Ishikawa (cell line): ENCODE results near the gene GBA3.

ENCODE experiments used
- CEBPB ChIP-seq: IDR thresholded peaks from 2 replicates; pipeline ENCODE4 v1.6.1; 2012
- CREB1 ChIP-seq: IDR thresholded peaks from 2 replicates; pipeline ENCODE4 v1.6.1; 2012; ENCODE audit warnings: low read depth
- EGR1 ChIP-seq: IDR thresholded peaks from 2 replicates; pipeline ENCODE4 v1.6.1; 2012
- EP300 ChIP-seq: IDR thresholded peaks from 2 replicates; pipeline ENCODE4 v1.6.1; 2012; ENCODE audit warnings: borderline replicate concordance
- RAD21 ChIP-seq: IDR thresholded peaks from 2 replicates; pipeline ENCODE4 v1.6.1; 2012; ENCODE audit warnings: low read depth
- TAF1 ChIP-seq: IDR thresholded peaks from 2 replicates; pipeline ENCODE4 v1.6.1; 2012; ENCODE audit warnings: low read depth, mild to moderate bottlenecking
- TCF12 ChIP-seq: IDR thresholded peaks from 2 replicates; pipeline ENCODE4 v1.6.1; 2012; ENCODE audit warnings: low read depth
- TEAD4 ChIP-seq: IDR thresholded peaks from 2 replicates; pipeline ENCODE4 v1.6.1; 2012
- YY1 ChIP-seq: IDR thresholded peaks from 2 replicates; pipeline ENCODE4 v1.6.1; 2012; ENCODE audit warnings: low read depth
- TF ChIP-seq, protein P1 (sequence below): IDR thresholded peaks from 2 replicates; pipeline ENCODE4 v1.6.1; 2012; ENCODE audit warnings: low read depth, mild to moderate bottlenecking

DNA sequence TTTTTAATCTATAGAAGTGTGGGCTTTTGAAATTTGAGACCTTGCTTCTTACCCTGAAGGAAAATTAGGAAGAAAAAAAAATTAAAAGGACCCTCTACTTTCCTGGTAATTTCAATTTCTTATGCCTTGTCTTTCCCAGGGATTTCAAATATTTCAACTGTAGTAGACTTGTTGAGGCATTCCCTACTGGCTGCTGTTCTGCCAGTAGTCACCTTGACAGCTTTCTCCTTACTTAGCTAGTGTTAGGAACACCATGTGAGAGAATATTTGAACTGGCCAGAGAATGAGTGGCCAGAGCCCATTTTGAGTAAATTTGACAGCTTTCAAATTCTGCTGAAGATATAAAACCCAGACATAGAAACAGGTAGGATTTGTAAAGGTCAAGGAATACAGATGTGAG, 24.0 kb upstream of the GBA3 start:
- TF ChIP-seq TAF1: no peak
- no peak for TF ChIP-seq CREB1
- no peak for TF ChIP-seq CEBPB
- no peak for TF ChIP-seq TEAD4
- no peak for TF ChIP-seq EGR1
- TF ChIP-seq YY1: no peak
- TF ChIP-seq RAD21: no peak
- TF ChIP-seq, protein P1, sequence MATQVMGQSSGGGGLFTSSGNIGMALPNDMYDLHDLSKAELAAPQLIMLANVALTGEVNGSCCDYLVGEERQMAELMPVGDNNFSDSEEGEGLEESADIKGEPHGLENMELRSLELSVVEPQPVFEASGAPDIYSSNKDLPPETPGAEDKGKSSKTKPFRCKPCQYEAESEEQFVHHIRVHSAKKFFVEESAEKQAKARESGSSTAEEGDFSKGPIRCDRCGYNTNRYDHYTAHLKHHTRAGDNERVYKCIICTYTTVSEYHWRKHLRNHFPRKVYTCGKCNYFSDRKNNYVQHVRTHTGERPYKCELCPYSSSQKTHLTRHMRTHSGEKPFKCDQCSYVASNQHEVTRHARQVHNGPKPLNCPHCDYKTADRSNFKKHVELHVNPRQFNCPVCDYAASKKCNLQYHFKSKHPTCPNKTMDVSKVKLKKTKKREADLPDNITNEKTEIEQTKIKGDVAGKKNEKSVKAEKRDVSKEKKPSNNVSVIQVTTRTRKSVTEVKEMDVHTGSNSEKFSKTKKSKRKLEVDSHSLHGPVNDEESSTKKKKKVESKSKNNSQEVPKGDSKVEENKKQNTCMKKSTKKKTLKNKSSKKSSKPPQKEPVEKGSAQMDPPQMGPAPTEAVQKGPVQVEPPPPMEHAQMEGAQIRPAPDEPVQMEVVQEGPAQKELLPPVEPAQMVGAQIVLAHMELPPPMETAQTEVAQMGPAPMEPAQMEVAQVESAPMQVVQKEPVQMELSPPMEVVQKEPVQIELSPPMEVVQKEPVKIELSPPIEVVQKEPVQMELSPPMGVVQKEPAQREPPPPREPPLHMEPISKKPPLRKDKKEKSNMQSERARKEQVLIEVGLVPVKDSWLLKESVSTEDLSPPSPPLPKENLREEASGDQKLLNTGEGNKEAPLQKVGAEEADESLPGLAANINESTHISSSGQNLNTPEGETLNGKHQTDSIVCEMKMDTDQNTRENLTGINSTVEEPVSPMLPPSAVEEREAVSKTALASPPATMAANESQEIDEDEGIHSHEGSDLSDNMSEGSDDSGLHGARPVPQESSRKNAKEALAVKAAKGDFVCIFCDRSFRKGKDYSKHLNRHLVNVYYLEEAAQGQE: no peak
- no peak for TF ChIP-seq EP300
- TF ChIP-seq TCF12: no peak
